Stimulated activated CD4-positive, alpha-beta T cell treated with anti-CD3 and anti-CD28 coated beads, Interleukin-15, amount 100 ng/mL, for 1 hour (primary cell): ENCODE results near the gene IL1RAPL1.
"Not testable (repeated sequence)": the region's sequence is repeated elsewhere in the genome, so short reads cannot be mapped to it uniquely, and the experiment has no call there.

ENCODE experiments used
- DNase-seq, 2 donors: peaks; one replicate each; pipeline ENCODE4 v3.0.0-alpha.2; 2020; ENCODE audit warnings: low read depth in 1 of 2, low spot score in 1 of 2

Gene IL1RAPL1

DNA sequence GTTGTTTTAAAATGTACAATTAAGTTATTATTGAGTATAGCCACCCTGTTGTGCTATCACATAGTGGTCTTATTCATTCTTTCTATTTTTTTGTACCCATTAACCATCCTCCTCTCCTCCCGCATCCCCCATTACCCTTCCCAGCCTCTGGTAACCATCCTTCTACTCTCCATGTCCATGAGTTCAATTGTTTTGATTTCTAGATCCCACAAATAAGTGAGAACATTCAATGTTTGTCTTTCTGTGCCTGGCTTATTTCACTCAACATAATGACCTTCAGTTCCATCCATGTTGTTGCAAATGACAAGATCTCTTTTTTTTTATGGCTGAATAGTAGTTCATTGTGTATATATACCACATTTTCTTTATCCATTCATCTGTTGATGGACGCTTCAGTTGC lies 179.3 kb downstream of the IL1RAPL1 start:
- not testable (repeated sequence) for DNase-seq

DNA sequence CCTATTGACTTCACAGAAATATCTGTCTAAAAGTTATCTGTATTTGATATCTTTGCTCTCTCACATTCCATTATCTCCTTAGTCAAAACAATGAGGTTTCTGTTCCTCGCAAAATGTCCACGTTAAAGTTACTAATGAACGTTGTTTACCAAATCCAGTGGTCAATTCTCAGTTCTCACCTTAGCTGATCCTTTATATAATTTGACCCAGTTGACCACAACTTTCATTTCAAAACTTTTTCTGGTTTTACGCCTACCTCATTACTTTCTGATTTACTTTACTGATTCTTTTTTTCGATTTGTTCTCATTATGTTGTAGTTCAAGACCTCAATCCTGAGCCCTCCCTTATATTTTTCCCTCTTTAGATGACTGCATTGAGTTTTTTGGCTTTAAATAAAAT lies 186.6 kb downstream of the IL1RAPL1 start:
- no peak for DNase-seq

DNA sequence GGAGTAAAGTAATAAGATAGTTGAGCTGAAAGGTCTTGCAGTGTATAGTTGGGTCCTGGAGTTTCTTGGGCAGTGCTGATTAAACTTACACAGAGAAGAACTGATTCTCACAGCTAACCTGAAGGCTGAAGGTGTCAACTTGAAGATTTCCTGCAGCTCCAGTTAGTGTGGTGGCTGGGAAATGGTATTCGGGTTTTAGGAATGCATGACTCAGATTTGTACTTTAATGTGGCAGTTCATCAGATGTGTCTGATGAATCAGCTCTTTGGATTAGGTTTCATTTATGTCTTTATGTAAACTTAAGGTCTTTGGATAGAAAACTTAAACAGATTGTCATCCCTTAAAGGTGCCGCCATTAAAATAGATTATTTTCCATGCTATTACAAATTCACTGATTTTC lies 200.0 kb downstream of the IL1RAPL1 start:
- DNase-seq: no peak

DNA sequence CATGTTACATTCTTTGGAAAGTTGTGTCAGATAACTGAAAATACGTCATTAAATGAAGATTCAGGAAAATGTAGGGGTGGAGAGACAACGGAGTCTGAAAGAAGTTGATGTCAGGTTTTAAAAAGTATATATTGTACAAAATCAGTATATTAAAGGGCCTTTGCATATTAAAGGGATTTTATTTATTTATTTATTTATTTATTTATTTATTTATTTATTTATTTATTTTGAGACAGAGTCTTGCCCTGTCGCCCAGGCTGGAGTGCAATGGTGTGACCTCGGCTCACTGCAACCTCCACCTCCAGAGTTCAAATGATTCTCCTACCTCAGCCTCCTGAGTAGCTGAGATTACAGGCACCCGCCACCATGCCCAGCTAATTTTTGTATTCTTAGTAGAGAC lies 213.4 kb downstream of the IL1RAPL1 start:
- not testable (repeated sequence) for DNase-seq

DNA sequence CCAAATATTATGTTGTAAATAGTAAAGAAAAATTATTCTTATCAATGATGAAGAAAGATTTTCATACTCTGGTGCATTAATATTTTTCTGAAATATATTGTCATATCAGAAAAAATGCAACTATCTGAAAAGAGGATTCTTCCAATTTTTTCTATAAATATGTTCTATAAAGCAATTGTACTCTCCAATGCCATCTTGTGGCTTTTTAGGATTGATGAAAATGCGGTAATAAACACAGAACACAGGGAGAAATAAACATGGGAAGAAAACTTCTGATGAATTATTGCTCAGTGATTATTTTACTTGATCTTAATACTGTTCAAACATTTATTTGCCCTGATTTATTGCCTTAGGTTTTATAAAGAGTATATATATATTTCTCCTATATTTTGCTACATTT lies 215.4 kb downstream of the IL1RAPL1 start:
- no peak for DNase-seq

DNA sequence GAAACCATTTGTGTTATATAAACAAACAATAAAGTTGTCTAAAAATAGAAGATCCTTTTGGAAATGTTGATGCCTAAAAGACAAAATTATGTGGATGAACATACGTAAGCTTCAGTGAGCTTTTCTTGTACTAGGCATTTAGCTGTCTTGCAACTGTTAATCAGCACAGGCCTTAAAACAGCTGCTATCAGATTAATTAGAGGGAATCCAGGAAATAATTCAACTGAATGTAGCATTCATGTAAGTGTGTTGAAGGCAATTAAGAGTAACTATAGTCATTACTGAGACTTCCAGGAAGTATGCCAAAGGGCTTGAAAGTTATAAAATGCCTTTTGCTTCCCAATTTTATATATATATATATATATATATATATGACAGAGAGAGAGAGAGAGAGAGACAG lies 248.7 kb downstream of the IL1RAPL1 start:
- DNase-seq: no peak

DNA sequence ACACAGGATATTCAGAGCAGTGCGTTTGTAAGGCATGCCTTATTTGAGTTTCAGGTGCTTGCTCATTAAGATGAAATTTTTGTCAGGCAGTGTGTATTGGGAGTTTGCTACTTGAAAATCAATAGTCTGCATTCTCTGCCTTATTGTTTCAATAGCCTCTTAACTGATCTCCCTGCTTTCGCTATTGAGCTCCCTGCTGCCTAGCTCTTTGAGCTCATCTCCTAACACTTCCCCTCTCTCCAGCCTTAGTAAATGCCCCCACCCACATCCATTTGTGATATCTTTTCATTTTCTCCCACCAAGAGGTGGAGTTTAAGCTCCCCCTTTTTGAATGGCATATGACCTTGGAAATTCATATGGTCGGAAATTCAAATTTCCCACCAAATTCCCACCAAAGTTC lies 256.6 kb downstream of the IL1RAPL1 start:
- no peak for DNase-seq

DNA sequence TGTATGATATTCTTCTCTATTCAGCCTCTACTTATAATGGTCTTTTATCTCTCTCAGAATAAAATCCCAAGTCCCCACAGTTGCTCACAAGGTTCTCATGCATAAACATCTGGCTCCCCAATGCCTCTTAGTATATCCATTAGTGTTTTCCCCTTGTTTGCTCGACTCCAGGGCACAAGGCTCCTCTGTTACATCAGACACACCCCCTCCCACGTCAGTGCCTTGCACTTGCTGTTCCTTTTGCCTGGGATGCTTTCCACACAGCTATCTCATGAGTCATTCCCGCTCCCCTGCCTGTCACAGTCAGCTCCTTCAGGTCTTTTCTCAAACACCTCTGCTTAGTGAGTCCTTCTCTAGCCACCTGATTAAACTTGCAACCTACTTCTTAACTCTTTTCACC lies 260.2 kb downstream of the IL1RAPL1 start:
- no peak for DNase-seq

DNA sequence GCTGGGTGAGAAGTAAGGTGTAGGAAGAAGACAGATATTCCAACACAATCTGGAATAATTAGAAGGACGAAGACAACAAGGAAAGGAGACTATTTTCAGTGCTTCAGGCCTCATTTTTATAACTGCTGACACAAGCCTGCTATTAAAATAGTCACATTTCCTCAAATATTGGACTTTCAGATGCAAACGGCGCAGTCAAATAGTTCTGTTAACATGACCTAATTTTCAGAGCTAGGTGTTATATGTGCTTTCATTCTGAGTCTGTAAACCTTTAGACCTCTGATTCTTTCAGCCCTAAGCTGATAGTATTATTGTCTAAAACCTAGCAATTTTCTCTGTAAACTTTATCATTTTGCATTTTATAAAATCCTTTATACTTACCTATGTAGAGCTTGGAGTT lies 261.5 kb downstream of the IL1RAPL1 start:
- no peak for DNase-seq

DNA sequence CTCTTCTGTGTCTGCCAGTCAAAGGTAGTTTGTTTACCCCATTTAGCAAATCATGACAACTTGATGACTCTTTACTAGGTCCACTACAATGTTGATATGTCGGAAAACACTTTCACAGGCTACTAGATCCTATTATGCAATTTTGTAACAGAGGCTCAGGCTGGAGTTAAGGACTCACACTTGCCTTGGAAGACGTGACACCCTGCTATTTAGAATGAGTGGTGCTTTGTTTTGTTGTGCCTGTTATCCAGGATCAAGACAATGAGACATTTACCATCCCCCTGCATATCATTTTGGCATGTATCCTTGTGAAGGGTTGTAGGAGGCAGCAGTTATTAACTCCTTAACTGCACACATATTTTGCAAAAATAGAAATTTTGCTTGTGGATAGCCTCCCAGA lies 263.7 kb downstream of the IL1RAPL1 start:
- no peak for DNase-seq

DNA sequence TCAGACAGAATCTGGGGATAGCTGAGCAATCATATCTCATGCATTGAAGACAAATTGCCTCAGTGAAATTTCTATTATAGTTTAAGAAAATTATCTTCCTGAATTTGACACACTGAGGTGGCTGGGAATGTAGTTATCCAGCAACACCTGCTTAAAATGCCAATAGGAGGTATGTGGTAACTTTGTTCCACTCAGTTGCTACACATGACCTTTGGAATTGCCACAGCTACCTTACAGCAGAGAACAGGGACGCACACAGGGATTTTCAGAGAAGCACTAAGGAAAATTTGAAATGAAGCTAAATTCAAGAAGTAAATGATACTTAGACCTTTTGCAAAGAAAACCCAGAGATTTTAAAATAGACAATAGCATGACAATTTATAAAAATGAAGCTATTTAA lies 264.6 kb downstream of the IL1RAPL1 start:
- no peak for DNase-seq

DNA sequence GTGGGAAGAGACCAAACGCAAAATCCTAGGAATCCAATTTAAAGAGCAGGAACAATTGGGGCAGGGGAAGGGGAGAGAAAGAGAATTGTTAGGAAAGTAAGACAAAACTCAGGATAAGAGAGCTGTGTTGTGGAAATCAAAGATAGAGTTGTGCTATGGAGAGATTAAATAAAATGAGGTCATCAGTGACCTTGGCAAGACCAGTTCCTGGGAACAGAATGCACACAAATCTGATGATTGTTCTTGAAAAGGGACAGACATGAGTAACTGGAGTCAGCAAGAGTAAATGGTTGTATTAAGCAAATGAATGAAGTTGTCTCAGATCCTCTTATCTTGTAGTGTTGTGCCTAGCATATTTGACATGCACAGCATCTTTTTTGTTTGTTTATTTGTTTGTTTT lies 267.4 kb downstream of the IL1RAPL1 start:
- no peak for DNase-seq

DNA sequence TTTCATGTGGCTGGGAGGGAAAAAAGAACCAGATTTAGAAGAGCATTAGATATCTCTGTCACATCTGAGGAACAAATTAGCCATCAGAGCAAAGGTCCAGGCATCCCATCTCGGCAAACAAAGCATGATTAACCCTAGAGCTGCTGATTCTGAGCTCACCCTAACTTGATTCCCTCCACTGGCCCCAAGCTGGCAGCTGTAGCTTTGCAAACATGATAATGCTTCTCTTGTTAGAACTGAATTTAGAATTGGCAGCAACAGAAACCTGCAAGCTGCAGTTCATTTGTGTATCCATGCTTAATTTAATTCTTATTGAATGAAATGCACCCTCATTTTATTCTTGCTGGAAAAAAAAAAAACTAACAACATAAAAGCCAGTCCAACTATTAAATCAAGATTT lies 289.2 kb downstream of the IL1RAPL1 start:
- no peak for DNase-seq

DNA sequence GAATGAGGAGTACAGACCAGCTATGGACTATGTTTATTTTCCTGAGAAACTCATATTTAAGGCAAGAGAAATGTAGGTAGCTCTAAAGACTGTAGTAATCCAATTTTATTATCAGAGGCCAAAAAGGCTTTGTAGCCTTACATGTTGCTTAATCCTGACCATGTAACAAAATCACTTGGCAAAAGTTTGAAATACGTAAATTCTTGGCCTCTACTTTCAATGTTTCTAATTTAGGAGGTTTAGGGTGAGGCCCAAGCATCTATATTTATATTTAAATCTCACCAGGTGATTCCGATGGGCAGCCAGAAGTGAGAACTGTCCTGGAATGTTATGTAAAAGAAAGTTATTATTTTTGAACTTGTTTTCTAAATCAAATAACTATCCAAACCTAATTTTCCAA lies 289.7 kb downstream of the IL1RAPL1 start:
- DNase-seq: no peak

DNA sequence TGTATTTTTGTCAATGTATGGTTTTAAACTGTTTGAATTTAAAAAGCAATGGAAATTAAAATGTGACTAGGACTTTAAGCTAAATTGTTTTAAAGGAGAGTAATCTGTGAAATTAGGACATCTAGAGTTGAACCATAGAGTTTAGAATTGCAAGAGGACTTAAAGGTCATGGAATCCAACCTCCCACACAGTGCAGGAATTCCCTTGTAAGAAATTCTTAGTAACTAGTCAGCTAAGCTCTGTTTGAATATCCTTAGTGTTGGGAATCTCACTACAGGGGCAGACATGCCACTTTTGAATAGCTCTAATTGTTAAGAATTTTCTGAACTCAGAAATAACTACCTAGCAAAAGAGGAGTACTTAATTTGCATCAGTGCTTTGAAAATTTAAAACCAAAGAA lies 292.9 kb downstream of the IL1RAPL1 start:
- DNase-seq: no peak

DNA sequence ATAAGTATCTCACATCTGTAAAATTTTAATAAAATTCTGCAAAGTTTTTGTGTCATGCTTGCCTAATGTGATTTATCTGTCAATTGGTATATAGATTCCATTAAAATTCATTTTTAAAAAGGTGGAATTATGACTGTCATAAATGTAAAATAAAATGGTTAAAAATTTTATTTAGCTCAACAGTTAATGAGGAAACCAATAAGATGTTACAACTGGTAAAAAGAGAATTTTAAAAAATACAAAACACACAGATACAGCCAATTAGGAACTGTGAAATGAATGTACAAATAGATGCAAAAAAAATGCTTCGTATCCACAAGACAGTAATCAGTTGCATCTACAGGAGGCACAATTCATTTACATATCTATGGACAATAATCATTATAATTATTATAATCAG lies 297.6 kb downstream of the IL1RAPL1 start:
- no peak for DNase-seq

DNA sequence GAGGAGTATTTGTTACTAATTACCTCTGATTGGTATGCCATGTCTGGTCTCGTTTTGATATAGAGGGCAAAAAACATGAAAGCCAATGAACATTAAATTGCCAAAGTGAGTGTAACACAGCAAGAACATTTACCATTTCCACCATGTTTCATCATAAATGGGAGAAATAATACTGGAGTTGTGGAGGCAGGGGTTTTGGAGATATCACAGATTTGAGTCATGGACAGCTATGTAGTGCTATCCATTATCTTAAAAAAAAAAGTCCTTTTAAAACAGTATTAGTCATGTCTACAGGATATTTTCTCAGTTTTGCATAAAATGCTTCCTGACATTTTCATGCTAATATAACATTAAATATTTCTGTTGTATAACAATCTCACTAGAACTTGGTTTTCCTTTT lies 301.2 kb downstream of the IL1RAPL1 start:
- DNase-seq: no peak

DNA sequence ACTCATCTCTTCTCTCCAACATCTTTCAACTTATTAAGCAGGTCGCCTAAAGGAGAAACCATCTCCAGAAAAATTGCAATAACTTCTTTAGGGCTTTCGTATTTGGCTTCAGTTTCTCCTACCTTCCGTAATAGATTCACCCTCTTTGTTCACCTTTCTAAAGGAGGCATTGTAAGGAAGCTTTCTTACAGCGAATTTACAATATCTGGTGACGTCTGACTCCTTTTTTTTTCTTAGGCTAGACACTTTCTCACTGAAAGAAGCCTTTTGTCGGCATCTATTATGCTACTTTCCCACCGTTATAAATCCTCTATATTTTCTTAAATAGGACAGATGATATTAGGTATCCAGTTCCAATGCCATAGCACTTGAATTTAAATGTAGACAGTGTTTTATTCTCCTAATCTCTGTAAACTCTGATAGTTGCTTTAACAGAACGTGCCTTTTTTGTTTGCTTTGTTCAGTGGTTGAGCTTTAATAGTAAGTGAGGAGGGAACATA lies 302.4 kb downstream of the IL1RAPL1 start:
- no peak for DNase-seq

DNA sequence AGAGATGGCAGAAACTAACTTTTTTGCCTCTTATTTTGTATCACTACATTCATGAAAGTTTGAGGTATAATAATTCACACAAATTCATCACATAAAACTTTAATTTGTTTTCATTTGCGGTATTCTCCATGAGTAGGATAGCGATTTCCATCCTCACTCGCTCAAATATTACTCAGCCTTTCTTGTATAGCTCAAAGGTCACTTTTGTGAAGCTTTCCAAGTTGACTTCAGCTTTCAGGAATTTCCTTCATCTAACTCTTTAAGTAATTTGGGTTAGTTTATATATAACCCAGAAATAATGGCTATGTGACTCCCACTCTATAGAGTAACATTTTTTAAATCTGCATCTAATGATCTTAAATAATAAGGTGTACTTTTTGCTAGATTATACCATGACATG lies 314.4 kb downstream of the IL1RAPL1 start:
- no peak for DNase-seq

DNA sequence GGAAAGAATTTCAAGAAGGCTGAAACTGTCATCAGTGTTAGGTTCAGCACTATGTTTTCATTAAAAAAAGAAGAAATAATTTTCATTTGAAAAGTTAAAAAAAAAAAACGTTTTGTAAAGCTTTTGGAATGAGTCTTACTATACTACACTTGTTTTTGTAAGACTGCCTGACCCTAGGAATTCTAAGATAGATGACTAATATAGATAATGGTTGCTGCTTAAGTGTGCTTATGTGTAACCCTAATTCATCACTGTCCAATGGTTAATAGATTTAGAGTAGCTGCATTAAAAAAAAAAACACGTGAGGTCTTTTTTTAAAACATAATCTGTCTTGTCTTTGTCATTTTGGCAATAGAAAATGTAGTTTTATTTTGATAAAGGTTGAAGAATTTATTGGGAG lies 323.2 kb downstream of the IL1RAPL1 start:
- DNase-seq: no peak

DNA sequence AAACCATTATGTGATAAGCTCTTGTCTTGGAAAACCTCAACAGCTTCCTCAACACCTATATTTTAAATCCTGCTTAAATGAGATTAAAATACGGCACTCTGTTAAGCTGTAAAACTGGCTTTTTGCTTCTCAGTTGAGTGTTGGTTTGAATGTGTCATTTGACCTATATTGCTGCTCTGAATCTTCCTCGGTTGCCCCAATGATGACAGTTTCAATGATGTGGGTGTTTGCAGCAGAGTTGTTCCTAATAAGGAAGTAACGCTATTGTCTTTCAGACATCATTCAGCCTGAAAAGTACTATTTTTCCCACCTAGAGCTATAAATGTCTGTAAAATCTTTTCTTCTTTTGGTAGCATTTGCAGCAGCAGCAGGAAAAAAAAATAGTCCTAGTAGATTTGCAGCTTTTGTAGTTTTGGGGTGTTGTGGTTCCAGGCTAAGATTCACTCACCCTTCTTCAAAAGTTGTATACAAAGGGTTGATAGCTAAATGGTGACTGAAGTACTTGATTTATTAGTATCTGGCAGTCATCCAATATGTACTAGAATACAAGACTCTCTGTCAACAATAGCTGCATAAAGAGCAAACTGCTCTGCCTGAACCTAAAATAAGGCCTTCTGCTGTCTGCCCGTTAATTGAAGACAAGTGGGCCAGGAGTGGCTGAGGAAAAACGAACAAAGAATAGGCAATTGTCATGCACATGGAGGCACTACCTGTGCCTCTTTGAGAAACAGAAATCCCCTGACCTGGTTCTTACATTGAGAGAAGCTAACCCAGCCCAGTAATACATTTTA lies 333.1 kb downstream of the IL1RAPL1 start:
- no peak for DNase-seq

DNA sequence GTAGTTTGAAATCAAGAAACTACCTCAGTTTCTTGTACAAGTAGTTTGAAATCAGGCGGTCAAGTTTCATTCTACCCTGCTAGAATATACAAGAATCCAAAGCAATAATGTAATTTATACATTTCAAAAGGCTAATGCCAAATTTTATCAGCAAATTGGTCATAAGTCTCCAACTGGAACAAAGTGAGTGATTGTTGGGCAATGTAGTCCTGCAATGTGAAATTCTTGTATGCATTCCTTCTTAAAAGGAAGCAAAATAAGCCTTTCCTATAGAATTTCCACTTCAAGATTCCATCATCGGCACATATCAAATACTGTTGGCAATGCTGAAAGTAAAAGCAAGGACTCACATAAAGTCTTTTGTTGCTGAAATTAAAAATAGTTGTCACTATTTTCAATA lies 334.9 kb downstream of the IL1RAPL1 start:
- DNase-seq: no peak

DNA sequence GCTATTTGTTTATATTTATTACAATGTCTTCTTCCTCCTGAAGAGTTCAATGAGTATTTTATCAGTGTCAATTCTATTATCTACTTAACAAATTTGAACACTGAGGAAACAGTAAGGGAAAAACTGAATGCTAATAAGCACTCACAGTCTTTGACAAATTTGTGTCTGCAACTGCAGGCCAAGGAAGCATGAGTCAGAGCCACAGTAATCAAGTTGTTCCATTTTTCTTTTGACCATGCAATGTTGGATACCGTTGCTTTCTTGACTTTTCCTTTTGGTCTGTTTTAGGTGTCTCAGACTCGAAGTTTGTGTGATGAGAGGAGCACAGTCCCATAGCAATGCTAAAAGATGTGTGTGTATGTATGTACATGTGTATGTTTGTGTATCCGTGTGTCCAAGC lies 359.6 kb downstream of the IL1RAPL1 start:
- no peak for DNase-seq
